Dedifferentiated amniotic fluid mesenchymal stem cell (primary cell): ENCODE measurements around the gene GOSR2.
"Not testable (repeated sequence)": the region's sequence is repeated elsewhere in the genome, so short reads cannot be mapped to it uniquely, and the experiment has no call there.

Experiments
- DNase-seq: peaks from one replicate; pipeline ENCODE4 v3.0.0-alpha.2; 2016; ENCODE audit errors: extremely low spot score

The GOSR2 gene

DNA sequence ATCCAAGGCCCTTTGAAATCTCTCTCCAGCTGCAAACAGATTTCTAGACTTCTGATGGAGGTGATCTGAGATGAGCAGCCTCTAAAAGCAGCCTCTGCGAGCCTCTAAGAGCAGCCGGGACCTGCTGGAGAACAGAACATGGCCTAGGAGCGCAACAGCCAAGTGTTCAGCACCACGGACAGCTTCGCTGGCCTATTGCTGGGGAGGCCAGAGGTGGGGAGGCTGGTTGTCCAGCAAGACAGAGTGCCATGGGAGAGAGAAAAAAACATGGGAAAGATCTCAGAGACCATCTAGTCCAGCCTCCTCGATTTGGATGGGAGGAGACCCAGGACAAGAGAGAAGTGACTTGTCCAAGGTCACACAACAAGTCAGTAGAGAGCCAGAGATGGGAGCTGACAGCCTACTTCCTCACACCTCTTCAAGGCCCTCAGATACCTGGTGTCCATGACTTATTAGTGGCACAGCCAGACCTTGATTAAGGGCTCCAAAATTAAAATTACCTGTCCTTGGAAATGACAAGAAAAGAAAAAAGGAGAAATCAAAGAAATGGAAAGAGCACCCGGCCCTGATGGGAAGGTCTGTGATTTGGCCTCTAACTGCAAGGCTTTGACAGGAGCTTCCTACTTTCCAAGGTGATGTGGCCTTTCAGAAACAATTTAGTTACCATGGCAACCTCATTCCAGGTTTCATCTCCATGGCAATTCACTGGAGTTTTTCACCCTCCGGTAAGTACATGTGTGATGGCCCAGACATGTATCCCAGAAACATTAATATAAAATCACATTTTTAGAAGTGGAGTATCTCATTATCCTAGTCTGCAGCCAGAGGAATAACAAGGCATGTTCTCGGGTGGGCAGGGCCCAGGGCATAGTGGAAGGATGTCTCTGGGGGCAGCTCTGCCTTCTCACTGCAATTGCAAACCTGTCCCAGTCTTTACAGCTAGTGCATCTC lies 41.6 kb downstream of the GOSR2 start:
- DNase-seq, result no peak

GRCh38 chr17:46968224-46968834 lies 45.4 kb downstream of the GOSR2 start:
- no peak for DNase-seq

- DNase-seq, result no peak
Observed at GRCh38 chr17:46968896-46969295, 45.9 kb downstream of the GOSR2 start.

DNA sequence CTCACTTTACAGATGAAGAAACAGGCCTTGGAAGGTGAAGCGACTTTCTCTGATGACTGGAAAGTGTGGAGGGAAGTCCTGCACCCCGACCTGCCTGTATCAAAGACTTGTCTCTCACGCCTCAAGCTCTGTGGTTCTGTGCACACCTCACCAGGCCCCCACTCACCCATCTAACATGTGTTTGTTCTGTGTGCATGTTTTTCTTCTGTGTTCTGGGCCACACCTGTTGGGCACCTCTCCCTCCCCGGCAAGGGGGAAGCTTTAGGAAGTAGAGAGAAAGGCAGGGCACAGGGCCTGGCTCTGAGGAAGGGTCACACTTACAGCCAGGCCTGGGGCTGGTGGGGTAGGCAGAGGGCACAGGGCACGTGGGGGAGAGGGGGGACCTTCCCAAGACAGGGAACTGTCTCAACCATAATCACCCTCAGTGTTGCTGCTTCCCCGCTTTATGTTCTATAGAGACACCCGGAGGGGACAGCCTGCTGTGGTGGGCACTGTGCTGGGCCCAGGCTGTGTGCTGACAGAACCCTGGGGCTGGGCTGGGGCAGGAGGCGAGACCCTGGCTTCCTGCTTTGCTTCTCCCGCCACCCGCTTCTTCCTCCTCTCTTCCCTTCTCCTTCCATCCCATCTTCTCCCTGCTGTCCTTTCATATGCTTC lies 48.8 kb downstream of the GOSR2 start:
- no peak for DNase-seq

DNA sequence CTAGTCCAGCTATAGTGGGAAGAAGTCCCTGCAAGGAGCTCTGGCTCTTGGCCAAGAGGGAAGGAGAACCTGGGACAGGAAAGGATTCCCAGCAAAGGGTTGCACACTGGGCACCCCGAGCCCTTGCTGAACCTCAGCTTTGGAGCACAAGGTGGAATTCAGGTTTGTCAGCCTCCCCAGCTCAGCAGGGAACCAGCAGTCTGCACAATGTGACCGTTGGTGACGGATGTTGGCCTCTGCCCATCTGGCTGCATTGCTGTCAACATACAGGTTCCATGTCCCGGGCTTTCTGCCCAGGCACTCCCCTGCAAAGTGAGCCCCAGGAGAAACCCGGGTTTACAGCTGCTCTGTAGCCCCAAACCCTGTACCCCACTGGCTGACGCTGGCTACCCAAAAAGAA lies 49.4 kb downstream of the GOSR2 start:
- no peak for DNase-seq

DNA sequence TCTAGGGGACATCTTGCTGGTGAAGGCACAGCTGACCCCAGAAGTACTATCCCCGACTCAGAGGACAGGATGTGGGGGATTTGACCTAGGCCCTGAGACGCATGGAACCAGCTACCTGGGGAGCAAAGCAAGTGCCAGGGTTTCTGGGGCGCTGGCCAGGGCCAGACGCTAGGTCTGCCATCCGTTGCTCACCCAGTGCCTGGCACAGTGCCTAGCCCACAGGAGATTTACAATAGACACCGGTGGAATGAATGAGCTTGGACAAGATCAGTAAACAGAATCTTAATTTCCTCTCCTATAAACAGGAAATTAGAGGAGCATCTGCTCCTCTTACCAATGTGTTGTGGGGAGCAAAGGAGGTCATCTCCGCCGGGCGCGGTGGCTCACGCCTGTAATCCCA lies 51.1 kb downstream of the GOSR2 start:
- DNase-seq, result no peak

- no peak for DNase-seq
Observed at GRCh38 chr17:46975287-46975686, 52.3 kb downstream of the GOSR2 start.

- DNase-seq, result no peak
Observed at GRCh38 chr17:46976626-46977270, 53.8 kb downstream of the GOSR2 start.

- no peak for DNase-seq
Observed at GRCh38 chr17:46977348-46977747, 54.4 kb downstream of the GOSR2 start.

- DNase-seq, result no peak
Observed at GRCh38 chr17:46977750-46978488, 55.0 kb downstream of the GOSR2 start.

DNA sequence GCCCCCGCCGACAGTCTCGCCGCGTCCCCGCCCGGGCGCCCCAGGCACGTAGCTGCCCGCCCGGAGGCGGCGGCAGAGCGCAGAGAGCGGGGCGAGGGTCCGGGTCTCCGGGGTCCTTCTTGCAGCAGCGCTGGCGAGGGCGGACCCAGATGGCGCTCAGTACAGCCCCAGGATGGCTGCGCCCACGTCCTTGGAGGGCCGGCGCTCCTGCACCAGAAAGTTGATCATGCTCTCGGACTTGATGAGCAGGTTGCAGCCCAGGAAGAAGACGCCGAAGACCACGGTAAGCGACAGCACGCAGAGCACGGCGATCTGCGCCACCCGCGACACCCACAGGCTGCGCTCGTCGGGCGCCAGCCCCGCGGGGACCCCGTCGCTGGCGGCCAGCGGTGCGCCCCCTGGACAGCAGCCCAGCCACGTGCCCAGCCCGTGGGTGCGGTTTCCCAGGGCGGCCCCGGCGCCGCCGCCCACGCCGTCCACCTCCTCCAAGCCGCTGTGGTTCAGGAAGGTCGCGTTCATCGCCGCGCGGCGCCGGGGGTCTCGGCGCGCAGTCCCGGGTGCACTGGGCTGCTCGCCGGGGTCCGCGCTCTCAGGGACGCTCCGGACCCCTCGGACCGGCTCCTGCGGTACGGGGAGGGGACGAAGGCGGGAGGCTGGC lies 55.7 kb downstream of the GOSR2 start:
- DNase-seq, result no peak

DNA sequence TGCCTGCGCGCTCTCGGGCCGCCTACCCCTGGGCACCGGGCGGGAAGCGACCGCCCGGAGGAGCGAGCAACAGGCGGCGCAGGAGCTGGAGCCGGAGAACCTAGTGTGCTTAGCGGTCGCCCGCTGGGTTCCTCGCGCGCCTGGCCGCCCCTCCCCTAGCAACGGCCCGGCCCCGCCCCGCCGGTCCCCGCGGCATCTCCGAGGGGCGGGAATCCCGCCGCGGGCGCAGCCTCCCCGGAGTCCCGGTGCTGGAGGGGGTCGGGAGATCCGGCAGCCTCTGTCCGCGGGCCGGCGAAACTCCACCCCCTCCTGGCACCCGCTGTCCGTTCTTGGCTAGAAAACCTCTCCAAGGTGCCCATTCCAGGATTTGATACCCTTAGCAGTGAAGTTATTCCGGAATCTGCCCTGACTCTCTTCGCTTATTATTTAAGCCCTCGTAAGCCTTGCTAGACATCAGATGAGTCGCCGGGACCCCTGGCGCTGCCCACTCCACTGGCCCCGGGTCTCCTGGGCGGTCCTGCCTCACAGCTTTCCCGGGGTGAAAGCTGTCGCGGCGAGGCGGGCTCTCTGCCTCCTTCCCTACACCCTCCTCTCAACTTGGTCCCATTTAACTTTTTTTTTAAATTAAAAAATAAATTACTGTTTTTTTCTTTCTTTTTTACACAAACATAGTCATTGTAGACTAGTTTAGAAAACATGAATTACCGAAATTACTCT lies 56.3 kb downstream of the GOSR2 start, which contains the start of gene RPRML:
Gene RPRML, minus strand, starts transcription at position 107 of the 717 bp plus-strand sequence. CDS start 246 bp downstream, outside the sequence.
- DNase-seq, result no peak

DNA sequence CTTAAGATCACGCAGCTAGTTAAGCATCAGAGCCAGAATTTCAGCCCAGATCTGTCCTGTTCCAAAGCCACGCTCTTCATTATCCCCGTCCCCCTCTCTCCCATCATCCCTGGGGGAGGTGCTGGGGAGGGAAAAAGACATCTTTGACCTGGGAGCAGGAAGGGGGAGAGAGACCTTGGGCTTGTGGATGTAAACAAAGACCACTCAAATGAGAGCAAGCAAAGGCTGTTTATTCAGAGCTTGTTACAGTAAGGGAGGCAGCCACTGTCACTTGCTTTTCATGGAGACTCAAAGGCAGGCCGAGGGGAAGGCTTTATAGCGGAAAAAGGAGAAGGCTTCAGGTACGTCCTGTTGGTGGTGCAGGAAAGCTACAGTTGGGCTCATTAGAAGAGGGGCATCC lies 59.6 kb downstream of the GOSR2 start:
- DNase-seq, result no peak

- no peak for DNase-seq
Observed at GRCh38 chr17:46983782-46984181, 60.8 kb downstream of the GOSR2 start.

DNA sequence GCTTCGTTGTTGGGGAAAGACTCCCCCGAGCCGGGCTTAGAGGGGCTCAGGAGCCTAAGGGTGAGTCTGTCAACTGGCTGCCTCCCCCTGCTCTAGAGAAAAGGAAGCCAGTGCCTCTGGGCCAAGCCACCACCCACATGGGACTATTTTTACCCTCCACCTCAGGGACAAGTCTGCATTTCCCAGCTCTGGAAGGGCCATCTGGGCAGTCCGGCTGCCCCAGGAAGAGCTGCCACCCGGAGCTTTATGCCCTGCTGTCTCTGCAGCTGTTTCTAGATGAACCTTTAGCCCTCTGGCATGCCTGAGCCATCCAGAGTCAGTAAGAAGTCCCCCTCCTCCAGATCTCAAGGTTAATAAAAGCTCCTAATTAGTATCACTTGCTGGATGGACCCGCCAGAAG lies 61.4 kb downstream of the GOSR2 start:
- no peak for DNase-seq

DNA sequence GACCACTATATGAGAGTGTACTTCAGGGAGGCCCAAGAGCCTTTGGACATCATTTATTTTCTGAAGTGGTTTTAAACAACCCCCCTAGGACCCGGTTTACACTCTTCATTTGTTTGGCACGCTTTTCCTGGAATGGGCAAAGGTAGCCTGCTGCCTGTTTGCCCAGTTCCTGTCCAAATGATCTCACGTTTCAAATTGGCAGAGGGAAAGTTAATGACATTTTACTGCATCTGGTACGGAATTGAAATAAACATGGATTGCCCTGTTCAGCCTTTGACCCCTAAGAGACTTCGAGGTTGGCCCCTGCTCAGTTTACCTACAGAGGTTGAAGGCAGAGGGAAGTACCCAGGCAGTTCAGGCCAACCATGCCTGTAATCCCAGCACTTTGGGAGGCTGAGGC lies 61.9 kb downstream of the GOSR2 start:
- no peak for DNase-seq

- DNase-seq, result no peak
Observed at GRCh38 chr17:46986366-46986765, 63.4 kb downstream of the GOSR2 start.

DNA sequence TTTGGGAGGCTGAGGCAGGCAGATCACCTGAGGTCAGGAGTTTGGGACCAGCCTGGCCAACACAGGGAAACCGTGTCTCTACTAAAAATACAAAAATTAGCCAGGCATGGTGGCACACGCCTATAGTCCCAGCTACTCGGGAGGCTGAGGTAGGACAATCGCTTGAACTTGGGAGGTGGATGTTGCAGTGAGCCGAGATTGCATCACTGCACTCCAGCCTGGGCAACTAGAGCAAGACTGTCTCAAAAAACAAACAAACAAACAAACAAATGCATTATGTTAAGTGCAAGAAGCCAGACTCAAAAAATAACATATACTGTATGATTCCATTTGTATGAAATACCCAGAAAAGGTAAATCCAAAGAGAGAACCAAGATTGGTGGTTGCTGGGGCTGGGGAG lies 65.0 kb downstream of the GOSR2 start:
- not testable (repeated sequence) for DNase-seq

DNA sequence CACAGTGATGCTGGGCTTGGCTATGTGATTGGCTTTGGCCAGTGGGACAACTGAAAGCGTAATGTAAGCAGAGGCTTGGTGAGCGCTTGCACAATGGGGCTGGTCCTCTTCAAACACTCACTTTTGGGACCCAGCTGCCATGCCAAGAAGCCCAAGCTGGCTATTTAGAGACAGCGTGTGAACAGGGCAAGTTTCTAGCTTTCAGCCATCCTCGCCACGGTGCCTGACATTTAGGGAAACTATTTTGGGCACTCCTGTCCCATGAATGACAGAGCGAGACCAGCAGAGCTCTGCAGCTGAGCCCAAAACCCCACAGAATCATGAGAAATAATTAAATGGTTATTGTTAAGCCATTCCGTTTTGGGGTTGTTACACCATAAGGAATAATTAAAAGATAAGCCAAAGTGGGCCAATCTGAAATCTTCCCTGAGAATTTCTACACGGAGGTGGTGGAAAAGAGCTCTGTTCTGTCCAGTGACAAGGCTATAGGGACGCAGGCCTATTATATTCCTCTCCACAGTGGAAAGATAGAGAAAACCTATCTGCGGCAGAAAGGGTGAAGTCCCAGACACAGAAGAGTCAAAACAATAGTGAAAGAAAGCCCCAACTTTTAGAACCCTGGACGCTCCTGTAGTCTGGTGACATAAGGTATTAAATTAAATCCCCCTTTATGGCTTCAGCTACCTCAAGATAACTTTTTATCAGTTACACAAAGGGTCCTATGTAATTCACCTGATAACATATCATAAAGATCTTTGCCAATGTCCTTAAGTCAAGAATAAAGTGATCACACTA lies 66.9 kb downstream of the GOSR2 start:
- DNase-seq, result no peak
